ENCODE data around the gene DIAPH3.

Gene DIAPH3

GRCh38 chr13:59835569-59835968 lies 328.2 kb downstream of the DIAPH3 start:
- no peak overlapping the region for H3K27ac ChIP-seq
- TF ChIP-seq CTCF (IDR thresholded peaks at IDR 0.05), result no peak
- TF ChIP-seq ZFX (IDR thresholded peaks at IDR 0.05; ENCODE audit: borderline replicate concordance), result no peak

- no peak overlapping the region for H3K27ac ChIP-seq
- TF ChIP-seq CTCF (IDR thresholded peaks at IDR 0.05) (no peak), ZFX (IDR thresholded peaks at IDR 0.05; ENCODE audit: borderline replicate concordance) (no peak)
Measured at GRCh38 chr13:59834801-59835200, 328.9 kb downstream of the DIAPH3 start.

GRCh38 chr13:59829690-59830089 lies 334.0 kb downstream of the DIAPH3 start:
- TF ChIP-seq ZFX (IDR thresholded peaks at IDR 0.05; ENCODE audit: borderline replicate concordance) (no peak), CTCF (IDR thresholded peaks at IDR 0.05) (no peak)
- H3K27ac ChIP-seq, result no peak overlapping the region

GRCh38 chr13:59823486-59823885 lies 340.2 kb downstream of the DIAPH3 start:
- no peak overlapping the region for H3K27ac ChIP-seq
- TF ChIP-seq ZFX (IDR thresholded peaks at IDR 0.05; ENCODE audit: borderline replicate concordance), result no peak
- no peak for TF ChIP-seq CTCF (IDR thresholded peaks at IDR 0.05)

- no peak overlapping the region for H3K27ac ChIP-seq
- TF ChIP-seq ZFX (IDR thresholded peaks at IDR 0.05; ENCODE audit: borderline replicate concordance), result no peak
- TF ChIP-seq CTCF (IDR thresholded peaks at IDR 0.05), result no peak
Measured at GRCh38 chr13:59809564-59809963, 354.2 kb downstream of the DIAPH3 start.

GRCh38 chr13:59806801-59807200 lies 356.9 kb downstream of the DIAPH3 start:
- TF ChIP-seq CTCF (IDR thresholded peaks at IDR 0.05) (no peak), ZFX (IDR thresholded peaks at IDR 0.05; ENCODE audit: borderline replicate concordance) (no peak)
- H3K27ac ChIP-seq, result no peak overlapping the region

- no peak overlapping the region for H3K27ac ChIP-seq
- no peak for TF ChIP-seq ZFX (IDR thresholded peaks at IDR 0.05; ENCODE audit: borderline replicate concordance)
- no peak for TF ChIP-seq CTCF (IDR thresholded peaks at IDR 0.05)
Measured at GRCh38 chr13:59801107-59801880, 362.4 kb downstream of the DIAPH3 start.

All from 22Rv1 (cell line).